ENCODE results near the gene STX2. TPM values are rescaled to one million over a fixed set of nuclear protein-coding genes. Genes with fewer than 3 reads are reported as not detected.
"Not testable (repeated sequence)": the region's sequence is repeated elsewhere in the genome, so short reads cannot be mapped to it uniquely, and the experiment has no call there.

STX2 gene
- total RNA-seq, 1 donor from 2014 or later = 19.2 TPM

DNA sequence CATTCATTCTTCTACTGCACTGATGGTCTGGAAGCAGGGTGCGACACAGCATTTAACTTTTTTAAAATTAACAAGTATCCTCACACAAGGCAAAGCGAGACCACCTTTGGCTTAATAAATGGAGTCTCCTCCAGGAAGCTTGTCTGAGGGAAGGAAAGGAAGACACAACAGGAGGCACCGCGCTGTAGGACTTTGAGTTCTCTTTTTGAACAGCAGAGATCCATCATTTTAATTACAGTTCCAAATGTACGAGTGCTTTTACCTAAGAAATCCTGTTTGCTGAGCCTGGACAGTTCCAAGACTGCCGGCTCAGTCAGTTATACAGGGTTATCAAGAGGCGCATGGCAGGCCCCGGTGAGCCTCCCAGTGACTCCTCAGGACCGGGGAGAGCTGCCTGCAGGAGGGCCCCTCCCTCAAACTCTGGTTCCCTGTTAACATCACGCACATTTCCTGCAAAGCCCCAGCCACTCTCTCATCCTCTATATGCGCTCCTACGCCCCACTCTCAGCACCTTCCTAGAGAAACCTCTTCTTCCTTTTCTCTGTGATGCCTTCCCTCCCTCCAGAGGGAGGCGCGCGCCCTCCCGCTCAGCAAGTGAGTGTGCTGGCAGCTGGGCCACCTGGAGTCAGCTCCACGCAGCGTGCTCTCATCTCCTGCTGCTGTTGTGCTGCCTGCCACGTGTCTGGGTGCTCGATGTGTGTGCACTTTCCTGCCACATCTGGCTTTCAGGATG lies 46.1 kb downstream of the STX2 start:
- H3K4me1 Mint-ChIP-seq = peaks cover 13% of the 10 kb centered on the region
- peaks cover 24% of the 10 kb centered on the region for H3K36me3 Mint-ChIP-seq (ENCODE audit: low read depth)
- no peak overlapping the region for H3K4me3 Mint-ChIP-seq
- DNase-seq = no peak
- no peaks in the 10 kb centered on the region for H3K9me3 Mint-ChIP-seq
- H3K27me3 Mint-ChIP-seq = no peaks in the 10 kb centered on the region
- H3K27ac Mint-ChIP-seq = no peak overlapping the region
- intact Hi-C loops (cut with micrococcal nuclease) = no loop called here

- Mint-ChIP-seq H3K36me3 (ENCODE audit: low read depth) (peaks cover 16% of the 10 kb centered on the region), H3K4me1 (peaks cover 4% of the 10 kb centered on the region)
Observed at GRCh38 chr12:130791629-130792028, 47.4 kb downstream of the STX2 start.

GRCh38 chr12:130788515-130788914 lies 50.5 kb downstream of the STX2 start:
- Mint-ChIP-seq H3K4me3 (no peak overlapping the region), H3K27ac (no peak overlapping the region), H3K27me3 (no peaks in the 10 kb centered on the region), H3K4me1 (peaks cover 2% of the 10 kb centered on the region), H3K9me3 (no peaks in the 10 kb centered on the region), H3K36me3 (ENCODE audit: low read depth) (peaks cover 30% of the 10 kb centered on the region)
- no peak for DNase-seq
- intact Hi-C loops (cut with micrococcal nuclease) = no loop called here

More at GRCh38 chr12:130791629-130792028, 47.4 kb downstream of the STX2 start:
- no peaks in the 10 kb centered on the region for H3K9me3 Mint-ChIP-seq
- intact Hi-C loops (cut with micrococcal nuclease) = no loop called here
- H3K4me3 Mint-ChIP-seq = no peak overlapping the region
- H3K27me3 Mint-ChIP-seq = no peaks in the 10 kb centered on the region
- H3K27ac Mint-ChIP-seq = no peak overlapping the region
- DNase-seq = no peak

GRCh38 chr12:130787445-130788410 lies 51.3 kb downstream of the STX2 start:
- DNase-seq = no peak
- Mint-ChIP-seq H3K4me1 (no peaks in the 10 kb centered on the region), H3K9me3 (no peaks in the 10 kb centered on the region), H3K27me3 (no peaks in the 10 kb centered on the region), H3K27ac (no peak overlapping the region), H3K4me3 (no peak overlapping the region), H3K36me3 (ENCODE audit: low read depth) (peaks cover 28% of the 10 kb centered on the region)
- intact Hi-C loops (cut with micrococcal nuclease) = no loop called here

DNA sequence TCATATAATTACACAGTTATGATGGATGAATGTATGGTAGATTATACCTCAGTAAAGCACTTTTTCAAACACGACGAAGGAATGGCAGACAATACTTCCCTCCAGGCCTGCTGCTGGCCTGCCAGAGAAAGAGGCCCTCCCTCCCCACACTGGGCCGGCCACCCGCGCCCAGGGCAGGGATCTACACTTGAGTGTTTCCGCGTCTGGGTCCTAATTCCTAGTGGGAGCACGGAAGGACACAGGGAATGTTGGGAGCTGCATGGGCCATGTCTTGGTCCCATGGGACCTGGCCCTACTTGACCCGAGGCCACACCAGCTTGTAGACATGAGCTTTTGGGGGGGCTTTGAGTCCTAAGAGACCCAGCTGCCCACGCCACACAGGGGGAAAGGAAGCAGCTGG lies 52.0 kb downstream of the STX2 start:
- no peak overlapping the region for H3K4me3 Mint-ChIP-seq
- intact Hi-C loops (cut with micrococcal nuclease) = no loop called here
- H3K9me3 Mint-ChIP-seq = no peaks in the 10 kb centered on the region
- H3K36me3 Mint-ChIP-seq (ENCODE audit: low read depth) = peaks cover 28% of the 10 kb centered on the region
- H3K27ac Mint-ChIP-seq = no peak overlapping the region
- DNase-seq = no peak
- no peaks in the 10 kb centered on the region for H3K27me3 Mint-ChIP-seq
- H3K4me1 Mint-ChIP-seq = no peaks in the 10 kb centered on the region

GRCh38 chr12:130783110-130783715 lies 55.8 kb downstream of the STX2 start:
- Mint-ChIP-seq H3K4me3 (no peak overlapping the region), H3K9me3 (no peaks in the 10 kb centered on the region), H3K27me3 (peaks cover 2% of the 10 kb centered on the region), H3K36me3 (ENCODE audit: low read depth) (peaks cover 20% of the 10 kb centered on the region), H3K4me1 (no peaks in the 10 kb centered on the region), H3K27ac (no peak overlapping the region)
- intact Hi-C loops (cut with micrococcal nuclease) = no loop called here
- DNase-seq = no peak

GRCh38 chr12:130782245-130782644 lies 56.8 kb downstream of the STX2 start:
- peaks cover 16% of the 10 kb centered on the region for H3K36me3 Mint-ChIP-seq (ENCODE audit: low read depth)
- H3K4me1 Mint-ChIP-seq, DNase-seq: not testable (repeated sequence)

GRCh38 chr12:130780880-130781575 lies 58.0 kb downstream of the STX2 start:
- no peak for DNase-seq
- H3K36me3 Mint-ChIP-seq (ENCODE audit: low read depth) = peaks cover 14% of the 10 kb centered on the region
- H3K9me3 Mint-ChIP-seq = no peaks in the 10 kb centered on the region
- intact Hi-C loops (cut with micrococcal nuclease) = no loop called here
- H3K4me3 Mint-ChIP-seq = no peak overlapping the region
- peaks cover 5% of the 10 kb centered on the region for H3K4me1 Mint-ChIP-seq
- no peak overlapping the region for H3K27ac Mint-ChIP-seq
- H3K27me3 Mint-ChIP-seq = peaks cover 11% of the 10 kb centered on the region

More at GRCh38 chr12:130782245-130782644, 56.8 kb downstream of the STX2 start:
- H3K27ac Mint-ChIP-seq; H3K27me3 Mint-ChIP-seq; H3K4me3 Mint-ChIP-seq; intact Hi-C loops (cut with micrococcal nuclease); H3K9me3 Mint-ChIP-seq: not testable (repeated sequence)

DNA sequence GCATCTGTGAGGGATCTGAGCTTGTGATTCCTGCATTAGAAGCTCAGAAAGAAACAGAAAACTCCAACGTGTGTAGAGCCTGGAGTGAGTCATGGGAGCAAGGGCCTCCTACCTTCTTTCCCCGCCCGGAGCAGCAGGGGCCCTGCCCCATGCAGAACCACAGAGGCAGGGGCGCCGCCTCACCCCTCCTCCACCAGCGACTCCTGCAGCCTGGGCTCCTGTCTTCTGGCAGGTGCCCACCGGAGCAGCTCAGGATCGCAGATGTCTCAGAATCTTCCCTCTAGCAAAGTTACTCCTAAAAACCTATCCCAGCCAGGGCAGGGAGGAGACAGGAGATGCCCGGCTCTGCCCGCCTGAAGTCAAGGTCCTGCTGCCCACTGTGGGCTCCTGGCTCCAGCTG lies 58.7 kb downstream of the STX2 start:
- H3K9me3 Mint-ChIP-seq = no peaks in the 10 kb centered on the region
- peaks cover 12% of the 10 kb centered on the region for H3K36me3 Mint-ChIP-seq (ENCODE audit: low read depth)
- DNase-seq = no peak
- H3K27me3 Mint-ChIP-seq = peaks cover 16% of the 10 kb centered on the region
- intact Hi-C loops (cut with micrococcal nuclease) = no loop called here
- H3K4me1 Mint-ChIP-seq = peaks cover 12% of the 10 kb centered on the region
- H3K27ac Mint-ChIP-seq = no peak overlapping the region
- H3K4me3 Mint-ChIP-seq = no peak overlapping the region

GRCh38 chr12:130778776-130779175 lies 60.3 kb downstream of the STX2 start:
- Mint-ChIP-seq H3K9me3 (no peaks in the 10 kb centered on the region), H3K27me3 (peaks cover 17% of the 10 kb centered on the region), H3K4me3 (no peak overlapping the region), H3K36me3 (ENCODE audit: low read depth) (peaks cover 2% of the 10 kb centered on the region), H3K4me1 (peaks cover 12% of the 10 kb centered on the region), H3K27ac (no peak overlapping the region)
- intact Hi-C loops (cut with micrococcal nuclease) = loop anchor here (5.0 kb wide), 1 partner anchor 39 kb away; no protein-coding TSS in a partner anchor
- no peak for DNase-seq

- peaks cover 12% of the 10 kb centered on the region for H3K4me1 Mint-ChIP-seq
- no peaks in the 10 kb centered on the region for H3K9me3 Mint-ChIP-seq
- peak overlapping the region; percentile 70 for H3K4me3 Mint-ChIP-seq
- no peak for DNase-seq
- H3K27me3 Mint-ChIP-seq = peaks cover 21% of the 10 kb centered on the region
- intact Hi-C loops (cut with micrococcal nuclease) = loop anchor here (2.0 to 5.0 kb wide), 2 partner anchors 20 to 40 kb away; no protein-coding TSS in a partner anchor
- no peak overlapping the region for H3K27ac Mint-ChIP-seq
- no peaks in the 10 kb centered on the region for H3K36me3 Mint-ChIP-seq (ENCODE audit: low read depth)
Observed at GRCh38 chr12:130776857-130777339, 62.2 kb downstream of the STX2 start.

DNA sequence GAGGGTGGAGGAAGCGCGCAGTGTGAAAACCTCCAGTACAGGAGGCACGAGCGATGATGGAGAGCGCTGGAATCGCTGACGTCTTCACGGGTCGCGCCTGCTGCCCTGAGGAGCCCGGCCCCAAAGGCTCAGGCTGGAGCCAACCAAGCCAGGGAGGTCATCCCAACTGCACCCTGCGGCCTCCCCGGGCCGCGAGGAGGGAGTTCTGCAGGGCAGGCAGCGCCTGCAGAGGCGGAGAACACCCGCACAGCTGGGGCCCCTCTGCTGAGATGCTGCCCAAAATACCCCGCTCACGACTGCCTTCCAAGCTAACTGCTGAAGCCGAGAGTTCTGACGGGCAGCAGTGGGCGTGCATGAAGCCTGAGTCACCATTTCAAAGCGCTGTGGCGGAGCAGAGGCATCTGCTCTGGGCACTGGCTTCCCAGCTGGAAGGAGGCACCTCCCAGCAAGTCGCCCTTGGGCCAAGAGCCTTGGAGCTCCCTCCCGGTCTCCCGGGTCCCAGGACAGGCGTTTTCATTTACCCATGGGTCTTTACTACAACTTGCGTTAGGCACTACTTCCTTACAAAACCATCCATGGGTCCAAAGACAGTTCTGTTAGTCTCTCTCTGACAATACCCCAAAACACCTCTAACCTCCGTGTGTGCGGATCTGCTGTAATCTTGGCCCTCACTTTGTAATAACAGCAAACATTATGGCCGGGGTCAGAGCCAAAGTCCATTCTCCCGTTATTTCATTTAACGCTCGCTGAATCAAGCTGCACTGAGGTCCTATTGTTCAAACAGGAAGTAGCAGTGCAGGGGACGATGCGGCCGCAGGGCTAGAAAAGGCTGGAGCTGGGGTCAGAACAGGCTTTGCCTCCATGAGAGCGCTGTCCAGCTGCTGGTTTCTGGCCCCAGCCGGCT lies 62.8 kb downstream of the STX2 start:
- H3K36me3 Mint-ChIP-seq (ENCODE audit: low read depth) = no peaks in the 10 kb centered on the region
- peak overlapping the region; percentile 70 for H3K4me3 Mint-ChIP-seq
- peak; percentile 75 for DNase-seq
- H3K4me1 Mint-ChIP-seq = peaks cover 12% of the 10 kb centered on the region
- no peaks in the 10 kb centered on the region for H3K9me3 Mint-ChIP-seq
- intact Hi-C loops (cut with micrococcal nuclease) = loop anchor here (2.0 to 5.0 kb wide), 2 partner anchors 21 to 41 kb away; no protein-coding TSS in a partner anchor
- H3K27ac Mint-ChIP-seq = no peak overlapping the region
- peaks cover 27% of the 10 kb centered on the region for H3K27me3 Mint-ChIP-seq

Measured in activated CD4-positive, alpha-beta T cell treated with anti-CD3 and anti-CD28 coated beads, Interleukin-2, amount 10 ng/mL, durations not matched to agents 24 days and 14 days (primary cell).